ENCODE data around the gene JARID2. TPM values are rescaled to one million over a fixed set of nuclear protein-coding genes. Genes with fewer than 3 reads are reported as not detected.

JARID2 gene
- total RNA-seq, 1 experiment from 2014 or later, result 180 TPM

DNA sequence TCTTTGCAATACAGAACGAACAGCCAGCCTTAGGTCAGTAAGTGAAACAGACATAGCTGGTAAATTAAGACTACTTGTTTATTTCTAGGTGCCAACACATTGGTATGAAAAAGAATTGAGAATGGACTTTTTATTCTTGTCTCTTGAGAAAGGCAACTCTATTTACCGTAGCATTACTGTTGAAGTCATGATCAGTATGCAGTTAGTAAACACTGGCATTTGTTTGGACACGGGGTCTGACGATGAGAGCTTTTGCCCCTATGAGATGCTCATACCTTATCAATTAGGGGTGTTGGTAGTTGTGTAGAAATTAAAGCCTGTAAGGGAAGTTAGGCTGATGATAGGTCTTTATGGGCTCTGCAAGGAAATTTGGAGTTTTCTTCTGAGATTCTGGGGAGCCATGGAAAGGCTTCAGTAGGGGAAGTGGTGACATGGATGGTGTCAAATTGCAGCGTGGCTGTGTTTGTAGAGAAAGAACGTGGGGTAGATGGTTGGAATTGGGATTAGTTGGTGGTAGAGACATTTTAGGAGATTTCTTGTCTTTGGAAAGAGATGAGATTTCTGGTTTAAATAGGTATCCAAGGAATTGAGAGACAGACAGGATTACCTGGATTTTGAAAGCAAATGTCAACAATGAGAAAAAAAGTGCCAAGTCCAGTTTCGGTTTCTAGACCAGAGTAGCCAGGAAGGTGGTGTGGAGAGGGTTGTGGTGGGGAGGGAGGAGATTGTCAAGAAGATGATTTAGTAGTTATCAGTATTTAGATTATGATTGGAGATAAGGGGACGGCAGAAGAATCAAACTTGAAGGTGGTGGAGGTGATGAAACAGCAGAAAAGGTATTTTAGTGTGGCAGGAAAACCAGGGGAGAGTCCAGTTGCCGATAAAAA lies 116.6 kb downstream of the JARID2 start:
- Mint-ChIP-seq H3K27ac (no peak overlapping the region), H3K27me3 (ENCODE audit: low read depth) (no peaks in the 10 kb centered on the region), H3K9me3 (no peaks in the 10 kb centered on the region), H3K4me3 (no peak overlapping the region), H3K36me3 (no peaks in the 10 kb centered on the region), H3K4me1 (peaks cover 24% of the 10 kb centered on the region)
- CTCF ChIA-PET, result interaction anchor here (1.3 kb wide), 1 partner anchor 27 kb away, joined by 3 read pairs; no protein-coding TSS in a partner anchor
- TF ChIP-seq GABPB1 (CRISPR knock-in tag; IDR thresholded peaks at IDR 0.05) (no peak), RORB (CRISPR knock-in tag; IDR thresholded peaks at IDR 0.05) (no peak), ZNF425 (CRISPR knock-in tag; conservative IDR thresholded peaks at IDR 0.05) (no peak), RELA (CRISPR knock-in tag; IDR thresholded peaks at IDR 0.05; ENCODE audit: borderline replicate concordance) (no peak), USF1 (CRISPR knock-in tag; IDR thresholded peaks at IDR 0.05) (no peak), FOXK1 (CRISPR knock-in tag; IDR thresholded peaks at IDR 0.05) (no peak)
- TF ChIP-seq, protein P1, sequence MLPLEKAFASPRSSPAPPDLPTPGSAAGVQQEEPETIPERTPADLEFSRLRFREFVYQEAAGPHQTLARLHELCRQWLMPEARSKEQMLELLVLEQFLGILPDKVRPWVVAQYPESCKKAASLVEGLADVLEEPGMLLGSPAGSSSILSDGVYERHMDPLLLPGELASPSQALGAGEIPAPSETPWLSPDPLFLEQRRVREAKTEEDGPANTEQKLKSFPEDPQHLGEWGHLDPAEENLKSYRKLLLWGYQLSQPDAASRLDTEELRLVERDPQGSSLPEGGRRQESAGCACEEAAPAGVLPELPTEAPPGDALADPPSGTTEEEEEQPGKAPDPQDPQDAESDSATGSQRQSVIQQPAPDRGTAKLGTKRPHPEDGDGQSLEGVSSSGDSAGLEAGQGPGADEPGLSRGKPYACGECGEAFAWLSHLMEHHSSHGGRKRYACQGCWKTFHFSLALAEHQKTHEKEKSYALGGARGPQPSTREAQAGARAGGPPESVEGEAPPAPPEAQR (CRISPR knock-in tag; IDR thresholded peaks at IDR 0.05), result no peak
- POLR2A ChIA-PET, result interaction anchor here (0.7 kb wide), 1 partner anchor 19 kb away, joined by 5 read pairs; no protein-coding TSS in a partner anchor
- DNase-seq (ENCODE audit: low spot score) (no peak), ATAC-seq (no peak)

DNA sequence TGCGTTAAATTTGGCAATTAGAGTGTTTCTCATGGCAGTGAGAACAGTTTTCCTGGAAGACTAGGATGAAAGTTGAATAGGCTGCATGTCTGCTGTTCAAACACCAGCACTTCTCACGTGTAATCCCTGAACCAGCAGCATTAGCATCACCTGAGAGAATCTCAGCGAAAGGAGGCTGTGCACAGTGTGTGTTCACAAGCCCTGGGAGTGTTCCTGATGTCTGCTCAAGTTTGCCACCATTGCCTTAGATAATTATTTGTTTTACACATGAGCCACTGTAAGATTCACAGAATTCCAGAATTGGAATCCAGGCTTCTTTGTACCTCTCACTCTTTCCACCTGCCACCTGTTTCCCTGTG lies 117.3 kb downstream of the JARID2 start:
- ChIA-PET CTCF (no interaction called here), POLR2A (no interaction called here)
- no peak overlapping the region for H3K4me3 Mint-ChIP-seq
- H3K4me1 Mint-ChIP-seq, result peaks cover 18% of the 10 kb centered on the region
- no peak for TF ChIP-seq PRRX2 (CRISPR knock-in tag; IDR thresholded peaks at IDR 0.05)
- TF ChIP-seq, protein P2, sequence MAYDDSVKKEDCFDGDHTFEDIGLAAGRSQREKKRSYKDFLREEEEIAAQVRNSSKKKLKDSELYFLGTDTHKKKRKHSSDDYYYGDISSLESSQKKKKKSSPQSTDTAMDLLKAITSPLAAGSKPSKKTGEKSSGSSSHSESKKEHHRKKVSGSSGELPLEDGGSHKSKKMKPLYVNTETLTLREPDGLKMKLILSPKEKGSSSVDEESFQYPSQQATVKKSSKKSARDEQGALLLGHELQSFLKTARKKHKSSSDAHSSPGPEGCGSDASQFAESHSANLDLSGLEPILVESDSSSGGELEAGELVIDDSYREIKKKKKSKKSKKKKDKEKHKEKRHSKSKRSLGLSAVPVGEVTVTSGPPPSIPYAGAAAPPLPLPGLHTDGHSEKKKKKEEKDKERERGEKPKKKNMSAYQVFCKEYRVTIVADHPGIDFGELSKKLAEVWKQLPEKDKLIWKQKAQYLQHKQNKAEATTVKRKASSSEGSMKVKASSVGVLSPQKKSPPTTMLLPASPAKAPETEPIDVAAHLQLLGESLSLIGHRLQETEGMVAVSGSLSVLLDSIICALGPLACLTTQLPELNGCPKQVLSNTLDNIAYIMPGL (CRISPR knock-in tag; IDR thresholded peaks at IDR 0.05), result no peak
- no peak for TF ChIP-seq PREB (CRISPR knock-in tag; IDR thresholded peaks at IDR 0.05; ENCODE audit: borderline replicate concordance)
- no peak for TF ChIP-seq RELA (CRISPR knock-in tag; IDR thresholded peaks at IDR 0.05; ENCODE audit: borderline replicate concordance)
- no peak for TF ChIP-seq RORB (CRISPR knock-in tag; IDR thresholded peaks at IDR 0.05)
- TF ChIP-seq, protein P3, sequence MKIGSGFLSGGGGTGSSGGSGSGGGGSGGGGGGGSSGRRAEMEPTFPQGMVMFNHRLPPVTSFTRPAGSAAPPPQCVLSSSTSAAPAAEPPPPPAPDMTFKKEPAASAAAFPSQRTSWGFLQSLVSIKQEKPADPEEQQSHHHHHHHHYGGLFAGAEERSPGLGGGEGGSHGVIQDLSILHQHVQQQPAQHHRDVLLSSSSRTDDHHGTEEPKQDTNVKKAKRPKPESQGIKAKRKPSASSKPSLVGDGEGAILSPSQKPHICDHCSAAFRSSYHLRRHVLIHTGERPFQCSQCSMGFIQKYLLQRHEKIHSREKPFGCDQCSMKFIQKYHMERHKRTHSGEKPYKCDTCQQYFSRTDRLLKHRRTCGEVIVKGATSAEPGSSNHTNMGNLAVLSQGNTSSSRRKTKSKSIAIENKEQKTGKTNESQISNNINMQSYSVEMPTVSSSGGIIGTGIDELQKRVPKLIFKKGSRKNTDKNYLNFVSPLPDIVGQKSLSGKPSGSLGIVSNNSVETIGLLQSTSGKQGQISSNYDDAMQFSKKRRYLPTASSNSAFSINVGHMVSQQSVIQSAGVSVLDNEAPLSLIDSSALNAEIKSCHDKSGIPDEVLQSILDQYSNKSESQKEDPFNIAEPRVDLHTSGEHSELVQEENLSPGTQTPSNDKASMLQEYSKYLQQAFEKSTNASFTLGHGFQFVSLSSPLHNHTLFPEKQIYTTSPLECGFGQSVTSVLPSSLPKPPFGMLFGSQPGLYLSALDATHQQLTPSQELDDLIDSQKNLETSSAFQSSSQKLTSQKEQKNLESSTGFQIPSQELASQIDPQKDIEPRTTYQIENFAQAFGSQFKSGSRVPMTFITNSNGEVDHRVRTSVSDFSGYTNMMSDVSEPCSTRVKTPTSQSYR (CRISPR knock-in tag; IDR thresholded peaks at IDR 0.05), result no peak
- no peak for TF ChIP-seq ZNF121 (CRISPR knock-in tag; IDR thresholded peaks at IDR 0.05)
- TF ChIP-seq ZNF232 (CRISPR knock-in tag; IDR thresholded peaks at IDR 0.05), result no peak
- TF ChIP-seq IRF2 (CRISPR knock-in tag; IDR thresholded peaks at IDR 0.05; ENCODE audit: borderline replicate concordance, low read depth), result no peak
- no peak for TF ChIP-seq HMGA2 (CRISPR knock-in tag; IDR thresholded peaks at IDR 0.05)
- TF ChIP-seq GRHL2 (CRISPR knock-in tag; IDR thresholded peaks at IDR 0.05; ENCODE audit: insufficient replicate concordance, severe bottlenecking), result no peak
- no peak for TF ChIP-seq ZNF425 (CRISPR knock-in tag; conservative IDR thresholded peaks at IDR 0.05)
- TF ChIP-seq MXD4 (CRISPR knock-in tag; IDR thresholded peaks at IDR 0.05; ENCODE audit: borderline replicate concordance), result no peak
- DNase-seq (ENCODE audit: low spot score) (no peak), ATAC-seq (no peak)
- no peaks in the 10 kb centered on the region for H3K36me3 Mint-ChIP-seq
- no peaks in the 10 kb centered on the region for H3K27me3 Mint-ChIP-seq (ENCODE audit: low read depth)
- H3K27ac Mint-ChIP-seq, result no peak overlapping the region
- H3K9me3 Mint-ChIP-seq, result no peaks in the 10 kb centered on the region

All from WTC11 (cell line).